SH-SY5Y (cell line): ENCODE data around the gene KCNC3.

Experiments used
- GATA2 ChIP-seq: IDR thresholded peaks from 2 replicates; pipeline ENCODE4 v1.6.1; 2011; ENCODE audit warnings: mild to moderate bottlenecking, low read depth, low read length
- GATA3 ChIP-seq: IDR thresholded peaks from 2 replicates; pipeline ENCODE4 v1.6.1; 2011; ENCODE audit warnings: low read depth, mild to moderate bottlenecking, low read length, moderate library complexity

- no peak for TF ChIP-seq GATA2
- no peak for TF ChIP-seq GATA3
These were observed 47.7 kb downstream of the KCNC3 start for GRCh38 chr19:50281491-50281890.
